ENCODE data around the gene ZBTB7C. TPM values are rescaled to one million over a fixed set of nuclear protein-coding genes. Genes with fewer than 3 reads are reported as not detected.

The ZBTB7C gene
- total and polyA plus RNA-seq, 4 donors = 0.19 to 1.1 (median 0.45) TPM

- no peaks in the 10 kb centered on the region for H3K9me3 ChIP-seq (ENCODE audit: control insufficient read depth in 4 of 4, low read length in 3 of 4)
- H3K4me3 ChIP-seq (ENCODE audit: low read depth in 1 of 3, low read length in 3 of 3) = no peak overlapping the region
- 78% methylated on average over 7 of the region's 7 CpGs for WGBS
- no peaks in the 10 kb centered on the region for H3K36me3 ChIP-seq (ENCODE audit: control insufficient read depth in 4 of 4, insufficient read depth in 3 of 4, low read depth in 1 of 4, low read length in 3 of 4)
- no peak overlapping the region for H3K27ac ChIP-seq (ENCODE audit: low read depth in 1 of 2, low read length in 2 of 2)
- peaks cover 2 to 25% (median 15%) of the 10 kb centered on the region in 4 donors for H3K4me1 ChIP-seq (ENCODE audit: control insufficient read depth in 4 of 4, insufficient read depth in 4 of 4, low read length in 3 of 4)
- DNase-seq (ENCODE audit: low spot score) = no peak
- no peak for TF ChIP-seq FOXA1 (IDR thresholded peaks at IDR 0.05)
- no peak for TF ChIP-seq TAF1 (conservative IDR thresholded peaks at IDR 0.05)
- no peak for TF ChIP-seq ZBTB33 (IDR thresholded peaks at IDR 0.05)
- TF ChIP-seq RAD21 (IDR thresholded peaks at IDR 0.05) = no peak
- no peak for TF ChIP-seq HNF4G (IDR thresholded peaks at IDR 0.05)
- TF ChIP-seq GABPA (IDR thresholded peaks at IDR 0.05 in 1 of 2, conservative IDR thresholded peaks at IDR 0.05 in 1 of 2) = no peak
- TF ChIP-seq HNF4A (conservative IDR thresholded peaks at IDR 0.05) = no peak
- H3K9ac ChIP-seq (ENCODE audit: low read depth in 1 of 2, low read length in 2 of 2) = no peak overlapping the region
- no peaks in the 10 kb centered on the region for H3K27me3 ChIP-seq (ENCODE audit: control insufficient read depth in 4 of 4, insufficient read depth in 4 of 4, low read length in 3 of 4)
These were observed 279.5 kb downstream of the ZBTB7C start for GRCh38 chr18:48129621-48130082.

- TF ChIP-seq HNF4A (conservative IDR thresholded peaks at IDR 0.05) = no peak
- no peak for TF ChIP-seq TAF1 (conservative IDR thresholded peaks at IDR 0.05)
- TF ChIP-seq NR2F2 (IDR thresholded peaks at IDR 0.05) = no peak
- TF ChIP-seq FOXA1 (IDR thresholded peaks at IDR 0.05) = no peak
- no peak for TF ChIP-seq EGR1 (IDR thresholded peaks at IDR 0.05; ENCODE audit: low read depth in 2 of 2)
- H3K27me3 ChIP-seq (ENCODE audit: control insufficient read depth in 4 of 4, insufficient read depth in 4 of 4, low read length in 3 of 4) = no peaks in the 10 kb centered on the region
- 91% methylated on average over 12 of the region's 12 CpGs for WGBS
- H3K9me3 ChIP-seq (ENCODE audit: control insufficient read depth in 4 of 4, low read length in 3 of 4) = no peaks in the 10 kb centered on the region
- no peak for DNase-seq (ENCODE audit: low spot score)
- H3K36me3 ChIP-seq (ENCODE audit: control insufficient read depth in 4 of 4, insufficient read depth in 3 of 4, low read depth in 1 of 4, low read length in 3 of 4) = no peaks in the 10 kb centered on the region
- H3K9ac ChIP-seq (ENCODE audit: low read depth in 1 of 2, low read length in 2 of 2) = no peak overlapping the region
- H3K4me3 ChIP-seq (ENCODE audit: low read depth in 1 of 3, low read length in 3 of 3) = no peak overlapping the region
- no peak overlapping the region for H3K27ac ChIP-seq (ENCODE audit: low read depth in 1 of 2, low read length in 2 of 2)
- peaks cover 0 to 20% (median 12%) of the 10 kb centered on the region in 4 donors for H3K4me1 ChIP-seq (ENCODE audit: control insufficient read depth in 4 of 4, insufficient read depth in 4 of 4, low read length in 3 of 4)
These were observed 281.6 kb downstream of the ZBTB7C start for GRCh38 chr18:48127606-48128005.

DNA sequence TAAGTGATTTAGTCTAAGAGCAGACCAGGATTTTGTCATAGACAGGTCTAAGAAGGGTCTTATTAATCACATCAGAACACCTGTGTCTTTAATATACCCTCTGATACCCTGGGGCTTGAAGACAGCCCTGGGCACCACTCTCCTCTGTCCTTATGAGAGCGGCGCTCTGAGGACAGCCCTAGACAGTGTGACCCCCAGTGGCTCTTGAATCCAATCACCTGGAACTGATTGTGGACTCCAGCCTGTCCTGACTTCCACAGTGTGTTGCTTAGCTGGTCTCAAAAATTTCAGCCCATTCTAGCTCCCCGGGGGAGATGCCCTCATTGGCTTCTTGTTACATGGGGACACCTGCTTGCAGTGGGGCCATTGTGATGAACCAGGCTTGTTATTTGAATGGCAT is 282.9 kb downstream of the ZBTB7C start:
- H3K9ac ChIP-seq (ENCODE audit: low read depth in 1 of 2, low read length in 2 of 2) = no peak overlapping the region
- 93% methylated on average over 3 of the region's 3 CpGs for WGBS

More for the DNA sequence above, 282.9 kb downstream of the ZBTB7C start:
- Histone ChIP-seq H3K4me1 (ENCODE audit: control insufficient read depth in 4 of 4, insufficient read depth in 4 of 4, low read length in 3 of 4) (peaks cover 0 to 18% (median 12%) of the 10 kb centered on the region in 4 donors), H3K36me3 (ENCODE audit: control insufficient read depth in 4 of 4, insufficient read depth in 3 of 4, low read depth in 1 of 4, low read length in 3 of 4) (no peaks in the 10 kb centered on the region), H3K27ac (ENCODE audit: low read depth in 1 of 2, low read length in 2 of 2) (no peak overlapping the region), H3K4me3 (ENCODE audit: low read depth in 1 of 3, low read length in 3 of 3) (no peak overlapping the region), H3K9me3 (ENCODE audit: control insufficient read depth in 4 of 4, low read length in 3 of 4) (no peaks in the 10 kb centered on the region), H3K27me3 (ENCODE audit: control insufficient read depth in 4 of 4, insufficient read depth in 4 of 4, low read length in 3 of 4) (no peaks in the 10 kb centered on the region)
- TF ChIP-seq RAD21 (IDR thresholded peaks at IDR 0.05) (no peak), ATF3 (IDR thresholded peaks at IDR 0.05) (no peak), EGR1 (IDR thresholded peaks at IDR 0.05; ENCODE audit: low read depth in 2 of 2) (no peak), FOXA2 (IDR thresholded peaks at IDR 0.05) (no peak), TAF1 (conservative IDR thresholded peaks at IDR 0.05) (no peak), FOXA1 (IDR thresholded peaks at IDR 0.05) (no peak), NR2F2 (IDR thresholded peaks at IDR 0.05) (no peak), SP1 (IDR thresholded peaks at IDR 0.05) (no peak), JUND (IDR thresholded peaks at IDR 0.05) (no peak), HNF4A (conservative IDR thresholded peaks at IDR 0.05) (no peak), ZBTB33 (IDR thresholded peaks at IDR 0.05) (no peak), CTCF (IDR thresholded peaks at IDR 0.05; ENCODE audit: low read depth, low read length, missing input control) (no peak), YY1 (IDR thresholded peaks at IDR 0.05) (no peak), RXRA (IDR thresholded peaks at IDR 0.05) (no peak), GABPA (IDR thresholded peaks at IDR 0.05 in 1 of 2, conservative IDR thresholded peaks at IDR 0.05 in 1 of 2) (no peak)
- TF ChIP-seq, protein P1, sequence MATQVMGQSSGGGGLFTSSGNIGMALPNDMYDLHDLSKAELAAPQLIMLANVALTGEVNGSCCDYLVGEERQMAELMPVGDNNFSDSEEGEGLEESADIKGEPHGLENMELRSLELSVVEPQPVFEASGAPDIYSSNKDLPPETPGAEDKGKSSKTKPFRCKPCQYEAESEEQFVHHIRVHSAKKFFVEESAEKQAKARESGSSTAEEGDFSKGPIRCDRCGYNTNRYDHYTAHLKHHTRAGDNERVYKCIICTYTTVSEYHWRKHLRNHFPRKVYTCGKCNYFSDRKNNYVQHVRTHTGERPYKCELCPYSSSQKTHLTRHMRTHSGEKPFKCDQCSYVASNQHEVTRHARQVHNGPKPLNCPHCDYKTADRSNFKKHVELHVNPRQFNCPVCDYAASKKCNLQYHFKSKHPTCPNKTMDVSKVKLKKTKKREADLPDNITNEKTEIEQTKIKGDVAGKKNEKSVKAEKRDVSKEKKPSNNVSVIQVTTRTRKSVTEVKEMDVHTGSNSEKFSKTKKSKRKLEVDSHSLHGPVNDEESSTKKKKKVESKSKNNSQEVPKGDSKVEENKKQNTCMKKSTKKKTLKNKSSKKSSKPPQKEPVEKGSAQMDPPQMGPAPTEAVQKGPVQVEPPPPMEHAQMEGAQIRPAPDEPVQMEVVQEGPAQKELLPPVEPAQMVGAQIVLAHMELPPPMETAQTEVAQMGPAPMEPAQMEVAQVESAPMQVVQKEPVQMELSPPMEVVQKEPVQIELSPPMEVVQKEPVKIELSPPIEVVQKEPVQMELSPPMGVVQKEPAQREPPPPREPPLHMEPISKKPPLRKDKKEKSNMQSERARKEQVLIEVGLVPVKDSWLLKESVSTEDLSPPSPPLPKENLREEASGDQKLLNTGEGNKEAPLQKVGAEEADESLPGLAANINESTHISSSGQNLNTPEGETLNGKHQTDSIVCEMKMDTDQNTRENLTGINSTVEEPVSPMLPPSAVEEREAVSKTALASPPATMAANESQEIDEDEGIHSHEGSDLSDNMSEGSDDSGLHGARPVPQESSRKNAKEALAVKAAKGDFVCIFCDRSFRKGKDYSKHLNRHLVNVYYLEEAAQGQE (IDR thresholded peaks at IDR 0.05) = no peak
- TF ChIP-seq, protein P2, sequence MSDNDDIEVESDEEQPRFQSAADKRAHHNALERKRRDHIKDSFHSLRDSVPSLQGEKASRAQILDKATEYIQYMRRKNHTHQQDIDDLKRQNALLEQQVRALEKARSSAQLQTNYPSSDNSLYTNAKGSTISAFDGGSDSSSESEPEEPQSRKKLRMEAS (IDR thresholded peaks at IDR 0.05) = no peak
- no peak for DNase-seq (ENCODE audit: low spot score)

Data from liver (tissue), 9 donors.